Rectal smooth muscle tissue (tissue), 1 donor: ENCODE results near the gene KMT2B.

ENCODE experiments used
- H3K27ac ChIP-seq: one replicate; pipeline ENCODE4 v1.7.0; 2013; ENCODE audit warnings: low read depth, low read length, inconsistent platforms
- H3K27me3 ChIP-seq: one replicate; pipeline ENCODE4 v1.7.0; 2013; ENCODE audit warnings: low read length; ENCODE audit not compliant: control insufficient read depth, insufficient read depth
- H3K36me3 ChIP-seq: one replicate; pipeline ENCODE4 v1.7.0; 2013; ENCODE audit warnings: low read length; ENCODE audit not compliant: control insufficient read depth, insufficient read depth
- H3K4me1 ChIP-seq: one replicate; pipeline ENCODE4 v1.7.0; 2013; ENCODE audit warnings: low read length; ENCODE audit not compliant: control insufficient read depth, insufficient read depth
- H3K4me3 ChIP-seq: one replicate; pipeline ENCODE4 v1.7.0; 2013; ENCODE audit warnings: low read length
- H3K9ac ChIP-seq: one replicate; pipeline ENCODE4 v1.7.0; 2013; ENCODE audit warnings: low read length

Gene KMT2B

GRCh38 chr19:35742121-35742724 is 24.4 kb downstream of the KMT2B start, which contains the start of gene IGFLR1:
Gene IGFLR1 (minus strand): TSS chr19:35742452. CDS start chr19:35741180, 1,272 bp downstream.
- Histone ChIP-seq H3K4me3 (peak within 1 kb of the TSS; percentile 51), H3K9ac (no peak within 1 kb of the TSS), H3K36me3 (peaks cover 17% of the 10 kb centered on the region), H3K27me3 (no peaks in the 10 kb centered on the region), H3K4me1 (peaks cover 11% of the 10 kb centered on the region), H3K27ac (no peak within 1 kb of the TSS)

GRCh38 chr19:35743640-35744429 is 26.0 kb downstream of the KMT2B start:
- Histone ChIP-seq H3K27me3 (no peaks in the 10 kb centered on the region), H3K4me1 (peaks cover 11% of the 10 kb centered on the region), H3K36me3 (peaks cover 2% of the 10 kb centered on the region), H3K27ac (peak overlapping the region; percentile 100), H3K9ac (peak overlapping the region; percentile 14), H3K4me3 (peak overlapping the region; percentile 86)

GRCh38 chr19:35744430-35745327 is 26.9 kb downstream of the KMT2B start:
- no peaks in the 10 kb centered on the region for H3K36me3 ChIP-seq
- no peaks in the 10 kb centered on the region for H3K27me3 ChIP-seq
- peak overlapping the region; percentile 75 for H3K9ac ChIP-seq
- H3K4me3 ChIP-seq: peak overlapping the region; percentile 86
- H3K4me1 ChIP-seq: peaks cover 15% of the 10 kb centered on the region
- H3K27ac ChIP-seq: peak overlapping the region; percentile 100

- H3K27ac ChIP-seq: peak within 1 kb of the TSS; percentile 100
- peak within 1 kb of the TSS; percentile 86 for H3K4me3 ChIP-seq
- peak within 1 kb of the TSS; percentile 75 for H3K9ac ChIP-seq
- no peaks in the 10 kb centered on the region for H3K36me3 ChIP-seq
- no peaks in the 10 kb centered on the region for H3K27me3 ChIP-seq
- H3K4me1 ChIP-seq: peaks cover 17% of the 10 kb centered on the region
These were observed 27.7 kb downstream of the KMT2B start, which contains the start of the genes PSENEN and U2AF1L4 for GRCh38 chr19:35745328-35746086. Gene PSENEN (plus strand): TSS chr19:35745651. CDS start chr19:35745931, 280 bp downstream. Gene U2AF1L4 (minus strand): TSS chr19:35745418. CDS start chr19:35745391, 27 bp downstream.

- Histone ChIP-seq H3K4me3 (peak overlapping the region; percentile 81), H3K36me3 (no peaks in the 10 kb centered on the region), H3K27me3 (no peaks in the 10 kb centered on the region), H3K9ac (peak overlapping the region; percentile 40), H3K4me1 (peaks cover 16% of the 10 kb centered on the region), H3K27ac (peak overlapping the region; percentile 70)
These were observed 28.3 kb downstream of the KMT2B start for GRCh38 chr19:35746087-35746462.

GRCh38 chr19:35746531-35746930 is 28.7 kb downstream of the KMT2B start:
- no peak overlapping the region for H3K27ac ChIP-seq
- H3K9ac ChIP-seq: no peak overlapping the region
- no peaks in the 10 kb centered on the region for H3K27me3 ChIP-seq

GRCh38 chr19:35748106-35749020 is 30.6 kb downstream of the KMT2B start, which contains the start of gene LIN37:
Gene LIN37 (plus strand): TSS chr19:35748576. CDS start chr19:35748725, 149 bp downstream.
- no peaks in the 10 kb centered on the region for H3K27me3 ChIP-seq
- peaks cover 11% of the 10 kb centered on the region for H3K36me3 ChIP-seq
- H3K27ac ChIP-seq: peak within 1 kb of the TSS; percentile 83

More at GRCh38 chr19:35746531-35746930, 28.7 kb downstream of the KMT2B start:
- H3K4me1 ChIP-seq: peaks cover 15% of the 10 kb centered on the region
- no peaks in the 10 kb centered on the region for H3K36me3 ChIP-seq
- H3K4me3 ChIP-seq: peak overlapping the region; percentile 81

GRCh38 chr19:35750167-35750566 is 32.4 kb downstream of the KMT2B start:
- Histone ChIP-seq H3K27me3 (no peaks in the 10 kb centered on the region), H3K4me3 (no peak overlapping the region), H3K36me3 (peaks cover 18% of the 10 kb centered on the region), H3K27ac (no peak overlapping the region), H3K9ac (no peak overlapping the region), H3K4me1 (peaks cover 19% of the 10 kb centered on the region)

More at GRCh38 chr19:35748106-35749020, 30.6 kb downstream of the KMT2B start, which contains the start of gene LIN37:
- H3K4me3 ChIP-seq: peak within 1 kb of the TSS; percentile 92
- peak within 1 kb of the TSS; percentile 63 for H3K9ac ChIP-seq
- H3K4me1 ChIP-seq: peaks cover 15% of the 10 kb centered on the region

- H3K4me1 ChIP-seq: peaks cover 18% of the 10 kb centered on the region
- no peaks in the 10 kb centered on the region for H3K27me3 ChIP-seq
- H3K36me3 ChIP-seq: peaks cover 18% of the 10 kb centered on the region
- H3K27ac ChIP-seq: no peak overlapping the region
- H3K9ac ChIP-seq: no peak overlapping the region
- H3K4me3 ChIP-seq: no peak overlapping the region
These were observed 34.3 kb downstream of the KMT2B start for GRCh38 chr19:35751839-35752745.

- Histone ChIP-seq H3K9ac (no peak overlapping the region), H3K4me3 (no peak overlapping the region), H3K27ac (no peak overlapping the region), H3K36me3 (peaks cover 18% of the 10 kb centered on the region), H3K27me3 (no peaks in the 10 kb centered on the region), H3K4me1 (peaks cover 19% of the 10 kb centered on the region)
These were observed 35.0 kb downstream of the KMT2B start for GRCh38 chr19:35752746-35753350.
